Activated naive CD4-positive, alpha-beta T cell treated with anti-CD3 and anti-CD28 coated beads, Interleukin-2, amount 10 ng/mL, durations not matched to agents 7 days and 5 days (primary cell): Measurements from ENCODE around the gene RBP5.
A peak's percentile ranks its signal among the peaks of the same experiment; 100 is the strongest.

ENCODE experiments used
- CTCF ChIA-PET: fragments of 350-600 bp; sonication (Branson Sonifier 250); formaldehyde crosslinking; loops from one replicate; lab custom pipeline; 2021; ENCODE audit warnings: antibody characterized with exemption; lab: Charles Lee
- DNase-seq: peaks from one replicate; pipeline ENCODE4 v3.0.0-alpha.2; 2020
- H3K27ac Mint-ChIP-seq: one replicate; pipeline ENCODE4 v1.8.0; 2021; ENCODE audit warnings: mild to moderate bottlenecking, moderate library complexity, mixed read lengths
- H3K27me3 Mint-ChIP-seq: one replicate; pipeline ENCODE4 v1.8.0; 2021; ENCODE audit warnings: mild to moderate bottlenecking, mixed read lengths
- H3K36me3 Mint-ChIP-seq: one replicate; pipeline ENCODE4 v1.8.0; 2021; ENCODE audit warnings: mixed read lengths
- H3K4me1 Mint-ChIP-seq: one replicate; pipeline ENCODE4 v1.8.0; 2021; ENCODE audit warnings: mixed read lengths
- H3K4me3 Mint-ChIP-seq: one replicate; pipeline ENCODE4 v1.8.0; 2021; ENCODE audit warnings: mild to moderate bottlenecking, moderate library complexity, mixed read lengths
- H3K9me3 Mint-ChIP-seq: one replicate; pipeline ENCODE4 v1.8.0; 2021; ENCODE audit warnings: mixed read lengths

The RBP5 gene

GRCh38 chr12:7155471-7156034 lies 26.9 kb upstream of the RBP5 start:
- no peak for DNase-seq
- H3K4me1 Mint-ChIP-seq = no peaks in the 10 kb centered on the region
- no peak overlapping the region for H3K27ac Mint-ChIP-seq
- H3K4me3 Mint-ChIP-seq = no peak overlapping the region
- peaks cover 26% of the 10 kb centered on the region for H3K36me3 Mint-ChIP-seq
- no peaks in the 10 kb centered on the region for H3K27me3 Mint-ChIP-seq
- CTCF ChIA-PET = interaction anchor here (1.1 to 1.3 kb wide), 2 partner anchors 10 to 44 kb away, joined by 3 to 5 read pairs; no protein-coding TSS in a partner anchor
- no peaks in the 10 kb centered on the region for H3K9me3 Mint-ChIP-seq

GRCh38 chr12:7154901-7155470 lies 26.3 kb upstream of the RBP5 start:
- Mint-ChIP-seq H3K36me3 (peaks cover 32% of the 10 kb centered on the region), H3K9me3 (no peaks in the 10 kb centered on the region), H3K4me3 (no peak overlapping the region), H3K27me3 (no peaks in the 10 kb centered on the region), H3K27ac (no peak overlapping the region), H3K4me1 (no peaks in the 10 kb centered on the region)
- DNase-seq = no peak
- CTCF ChIA-PET = interaction anchor here (1.1 to 1.3 kb wide), 2 partner anchors 9 to 44 kb away, joined by 3 to 5 read pairs; no protein-coding TSS in a partner anchor

GRCh38 chr12:7154042-7154441 lies 25.4 kb upstream of the RBP5 start:
- Mint-ChIP-seq H3K27me3 (no peaks in the 10 kb centered on the region), H3K4me3 (no peak overlapping the region), H3K27ac (no peak overlapping the region), H3K4me1 (peaks cover 2% of the 10 kb centered on the region), H3K36me3 (peaks cover 38% of the 10 kb centered on the region), H3K9me3 (no peaks in the 10 kb centered on the region)
- CTCF ChIA-PET = interaction anchor here (1.0 to 1.3 kb wide), 2 partner anchors 8 to 9 kb away, joined by 4 to 5 read pairs; no protein-coding TSS in a partner anchor
- DNase-seq = no peak

- H3K4me3 Mint-ChIP-seq = no peak overlapping the region
These were observed 24.1 kb upstream of the RBP5 start for GRCh38 chr12:7152818-7153217.

DNA sequence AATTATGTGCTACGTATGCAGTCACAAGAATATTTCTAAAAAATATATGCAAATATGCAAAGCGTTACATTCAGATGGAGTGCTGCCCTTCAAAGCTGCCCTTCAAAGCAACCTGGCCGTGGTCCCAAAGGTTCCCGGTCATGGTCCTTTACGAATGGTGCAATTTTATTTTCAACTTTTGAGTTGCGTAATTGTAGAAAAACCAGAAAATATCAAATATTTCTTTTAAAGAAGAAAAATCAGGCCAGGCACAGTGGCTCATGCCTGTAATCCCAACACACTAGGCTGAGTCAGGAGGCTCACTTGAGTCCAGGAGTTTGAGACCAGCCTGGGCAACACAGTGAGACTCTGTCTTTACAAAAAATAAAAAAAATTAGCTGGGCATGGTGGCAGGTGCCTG lies 22.8 kb upstream of the RBP5 start:
- Mint-ChIP-seq H3K4me1 (peaks cover 10% of the 10 kb centered on the region), H3K4me3 (no peak overlapping the region), H3K27ac (no peak overlapping the region), H3K9me3 (no peaks in the 10 kb centered on the region), H3K36me3 (peaks cover 50% of the 10 kb centered on the region), H3K27me3 (no peaks in the 10 kb centered on the region)
- CTCF ChIA-PET = no interaction called here
- DNase-seq = no peak

More at GRCh38 chr12:7152818-7153217, 24.1 kb upstream of the RBP5 start:
- Mint-ChIP-seq H3K9me3 (no peaks in the 10 kb centered on the region), H3K36me3 (peaks cover 50% of the 10 kb centered on the region), H3K27ac (no peak overlapping the region), H3K27me3 (no peaks in the 10 kb centered on the region), H3K4me1 (peaks cover 10% of the 10 kb centered on the region)
- no peak for DNase-seq
- CTCF ChIA-PET = interaction anchor here (1.0 kb wide), 1 partner anchor 10 kb away, joined by 4 read pairs; no protein-coding TSS in a partner anchor

GRCh38 chr12:7150841-7151240 lies 22.2 kb upstream of the RBP5 start:
- no peak overlapping the region for H3K27ac Mint-ChIP-seq
- no peak for DNase-seq

GRCh38 chr12:7150356-7150755 lies 21.7 kb upstream of the RBP5 start:
- Mint-ChIP-seq H3K9me3 (no peaks in the 10 kb centered on the region), H3K4me1 (peaks cover 10% of the 10 kb centered on the region), H3K4me3 (no peak overlapping the region), H3K27me3 (no peaks in the 10 kb centered on the region), H3K27ac (no peak overlapping the region), H3K36me3 (peaks cover 53% of the 10 kb centered on the region)
- no peak for DNase-seq
- CTCF ChIA-PET = no interaction called here

More at GRCh38 chr12:7150841-7151240, 22.2 kb upstream of the RBP5 start:
- no peaks in the 10 kb centered on the region for H3K9me3 Mint-ChIP-seq
- CTCF ChIA-PET = no interaction called here
- no peaks in the 10 kb centered on the region for H3K27me3 Mint-ChIP-seq
- no peak overlapping the region for H3K4me3 Mint-ChIP-seq
- peaks cover 10% of the 10 kb centered on the region for H3K4me1 Mint-ChIP-seq
- H3K36me3 Mint-ChIP-seq = peaks cover 50% of the 10 kb centered on the region

- DNase-seq = no peak
- Mint-ChIP-seq H3K4me3 (no peak overlapping the region), H3K9me3 (no peaks in the 10 kb centered on the region), H3K27me3 (no peaks in the 10 kb centered on the region), H3K36me3 (peaks cover 65% of the 10 kb centered on the region), H3K27ac (no peak overlapping the region), H3K4me1 (peaks cover 13% of the 10 kb centered on the region)
- CTCF ChIA-PET = no interaction called here
These were observed 18.2 kb upstream of the RBP5 start for GRCh38 chr12:7146906-7147305.

- Mint-ChIP-seq H3K27ac (no peak overlapping the region), H3K9me3 (no peaks in the 10 kb centered on the region), H3K4me1 (peaks cover 13% of the 10 kb centered on the region), H3K4me3 (no peak overlapping the region), H3K36me3 (peaks cover 70% of the 10 kb centered on the region), H3K27me3 (no peaks in the 10 kb centered on the region)
- CTCF ChIA-PET = interaction anchor here (0.8 to 2.2 kb wide), 4 partner anchors 9 to 149 kb away, joined by 3 to 7 read pairs (median 5); partner anchors contain the start of gene PEX5
- DNase-seq = no peak
These were observed 17.5 kb upstream of the RBP5 start for GRCh38 chr12:7146228-7146627.

GRCh38 chr12:7145671-7146070 lies 17.0 kb upstream of the RBP5 start:
- CTCF ChIA-PET = interaction anchor here (0.8 to 2.2 kb wide), 6 partner anchors 9 to 173 kb away, joined by 3 to 7 read pairs (median 4); partner anchors contain the start of gene PEX5
- Mint-ChIP-seq H3K36me3 (peaks cover 73% of the 10 kb centered on the region), H3K27me3 (no peaks in the 10 kb centered on the region), H3K4me3 (no peak overlapping the region), H3K4me1 (peaks cover 13% of the 10 kb centered on the region), H3K27ac (no peak overlapping the region), H3K9me3 (no peaks in the 10 kb centered on the region)
- no peak for DNase-seq

DNA sequence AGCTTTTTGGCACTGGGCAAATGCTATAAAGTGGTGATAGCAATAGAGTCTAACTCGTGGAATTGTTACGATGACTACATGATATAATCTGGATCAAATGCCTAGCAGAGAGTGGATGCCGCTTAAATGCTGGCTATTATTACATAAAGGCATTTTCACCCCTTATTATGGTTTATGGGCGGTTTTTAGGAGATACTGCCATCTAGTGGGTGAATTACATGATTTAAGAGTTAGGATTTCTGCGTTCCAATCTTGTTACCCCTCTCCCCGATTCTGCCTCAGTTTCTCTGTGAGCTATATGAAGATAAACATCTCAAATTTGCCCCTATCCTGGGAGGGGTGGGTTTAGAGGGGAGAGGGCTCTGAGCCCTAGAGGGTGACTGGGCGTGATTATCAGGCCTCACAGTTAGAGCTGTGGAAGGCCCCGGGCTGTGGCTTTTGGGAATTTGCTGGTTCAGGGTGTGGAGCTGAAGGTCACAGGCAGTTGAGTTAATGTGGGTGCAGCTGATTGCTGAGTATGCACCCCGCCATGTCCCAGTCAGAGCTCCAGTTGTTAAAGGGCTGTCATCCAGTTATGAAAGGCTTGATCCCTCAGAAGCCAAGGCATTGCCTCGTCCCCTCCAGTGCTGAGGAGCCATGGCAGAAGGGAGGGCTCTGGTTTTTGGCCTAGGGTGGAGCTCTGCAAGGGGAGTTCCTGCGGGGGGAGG lies 15.9 kb upstream of the RBP5 start:
- no peak overlapping the region for H3K27ac Mint-ChIP-seq
- CTCF ChIA-PET = interaction anchor here (0.5 to 2.6 kb wide), 13 partner anchors 9 to 809 kb away, joined by 3 to 16 read pairs (median 3); partner anchors contain the start of gene PEX5
- no peaks in the 10 kb centered on the region for H3K9me3 Mint-ChIP-seq
- H3K36me3 Mint-ChIP-seq = peaks cover 70% of the 10 kb centered on the region
- no peak overlapping the region for H3K4me3 Mint-ChIP-seq
- H3K27me3 Mint-ChIP-seq = no peaks in the 10 kb centered on the region
- DNase-seq = peak; percentile 18
- peaks cover 11% of the 10 kb centered on the region for H3K4me1 Mint-ChIP-seq

DNA sequence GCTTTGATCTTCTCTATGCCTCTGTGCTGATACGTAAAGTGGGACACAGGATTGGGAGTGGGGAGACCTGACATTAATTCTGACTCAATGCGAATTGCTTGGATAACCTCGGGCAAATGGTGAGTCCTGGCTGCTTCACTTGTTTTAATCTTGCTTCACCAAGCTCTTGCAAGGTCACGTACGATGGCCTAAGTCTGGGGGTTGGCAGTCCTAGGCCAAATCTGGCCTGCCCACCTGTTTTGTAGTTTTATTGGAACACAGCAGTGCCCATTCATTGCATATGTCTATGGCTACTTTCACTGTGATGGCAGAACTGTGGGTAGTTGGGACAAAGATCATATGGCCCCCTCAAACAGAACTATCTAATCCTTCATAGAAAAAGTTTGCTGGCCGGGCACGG lies 14.9 kb upstream of the RBP5 start:
- Mint-ChIP-seq H3K4me1 (peaks cover 10% of the 10 kb centered on the region), H3K36me3 (peaks cover 69% of the 10 kb centered on the region), H3K27ac (no peak overlapping the region), H3K4me3 (no peak overlapping the region), H3K27me3 (no peaks in the 10 kb centered on the region), H3K9me3 (no peaks in the 10 kb centered on the region)
- no peak for DNase-seq
- CTCF ChIA-PET = interaction anchor here (0.5 to 2.6 kb wide), 4 partner anchors 8 to 808 kb away, joined by 3 to 16 read pairs (median 6); no protein-coding TSS in a partner anchor

DNA sequence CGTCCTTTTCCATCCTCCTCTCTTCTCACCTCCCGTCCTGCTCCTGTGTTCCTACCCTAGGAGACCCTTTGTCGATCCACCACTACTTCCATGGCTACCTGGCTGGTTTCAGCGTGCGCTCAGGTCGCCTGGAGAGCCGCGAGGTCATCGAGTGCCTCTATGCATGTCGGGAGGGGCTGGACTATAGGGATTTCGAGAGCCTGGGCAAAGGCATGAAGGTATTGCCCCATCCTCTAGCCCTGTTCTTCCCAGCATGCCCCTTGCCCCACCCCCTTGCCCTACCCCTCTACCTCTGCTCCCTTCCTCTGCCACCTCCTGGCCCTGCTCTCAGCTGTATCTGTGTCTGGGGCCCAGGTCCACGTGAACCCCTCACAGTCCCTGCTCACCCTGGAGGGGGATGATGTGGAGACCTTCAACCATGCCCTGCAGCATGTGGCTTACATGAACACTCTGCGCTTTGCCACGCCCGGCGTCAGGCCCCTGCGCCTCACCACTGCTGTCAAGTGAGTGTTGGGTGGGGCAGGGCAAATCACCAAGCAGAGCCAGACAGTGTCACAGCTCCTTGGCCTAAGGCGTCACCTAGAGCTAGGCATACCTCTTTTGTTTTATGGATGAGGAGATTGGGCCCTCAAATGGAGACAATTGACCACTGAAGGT lies 14.2 kb upstream of the RBP5 start:
- peaks cover 3% of the 10 kb centered on the region for H3K4me1 Mint-ChIP-seq
- peak overlapping the region; percentile 34 for H3K27ac Mint-ChIP-seq
- DNase-seq = no peak
- H3K27me3 Mint-ChIP-seq = no peaks in the 10 kb centered on the region
- CTCF ChIA-PET = interaction anchor here (2.0 to 2.7 kb wide), 4 partner anchors 12 to 46 kb away, joined by 6 to 16 read pairs (median 12); partner anchors contain the start of genes CLSTN3 and PEX5
- H3K36me3 Mint-ChIP-seq = peaks cover 68% of the 10 kb centered on the region
- no peaks in the 10 kb centered on the region for H3K9me3 Mint-ChIP-seq
- H3K4me3 Mint-ChIP-seq = no peak overlapping the region
